NCI-H524 treated with DMSO at 0.1 percent for 48 hours (cell line): ENCODE measurements around the gene PRMT7.
A peak's percentile ranks its signal among the peaks of the same experiment; 100 is the strongest.

Experiments used
- DNase-seq: peaks from one replicate; lab custom pipeline; 2025; lab: John Stamatoyannopoulos, UW

PRMT7 gene

GRCh38 chr16:68363658-68364521 lies 53.1 kb downstream of the PRMT7 start:
- no peak for DNase-seq

- DNase-seq = no peak
Measured at GRCh38 chr16:68364561-68364998, 53.8 kb downstream of the PRMT7 start.

DNA sequence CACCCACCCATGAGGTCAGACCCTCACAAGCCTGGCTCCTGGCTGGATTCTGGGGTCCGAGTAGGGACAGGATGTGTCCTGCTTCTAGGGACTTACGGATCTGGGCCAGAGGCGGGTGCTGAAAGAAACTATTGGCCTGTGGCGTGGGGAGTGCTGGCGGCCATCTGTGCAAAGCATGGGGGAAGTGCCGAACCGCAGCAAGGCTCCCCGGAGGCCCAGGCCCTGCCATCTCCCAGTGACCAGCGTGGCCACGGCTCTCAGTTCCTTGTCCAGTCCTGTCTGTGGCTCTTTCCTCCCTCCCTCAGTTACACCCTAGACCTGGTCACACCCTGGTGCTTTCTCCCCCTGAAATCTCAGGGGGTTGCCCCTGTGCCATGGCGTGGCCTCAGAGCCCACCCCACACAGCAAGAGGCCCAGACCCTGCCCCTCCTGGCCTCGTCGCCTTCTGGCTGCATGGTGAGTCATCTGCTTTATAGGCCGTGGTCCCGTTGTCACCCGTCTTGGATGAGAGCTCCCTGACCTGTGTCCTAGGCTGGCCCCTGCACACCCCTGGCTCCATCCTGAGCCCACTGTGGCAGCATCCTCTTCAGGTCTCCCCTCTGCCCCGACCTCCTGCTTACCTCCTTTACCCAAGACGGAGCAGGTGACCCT lies 54.5 kb downstream of the PRMT7 start:
- DNase-seq = no peak

DNA sequence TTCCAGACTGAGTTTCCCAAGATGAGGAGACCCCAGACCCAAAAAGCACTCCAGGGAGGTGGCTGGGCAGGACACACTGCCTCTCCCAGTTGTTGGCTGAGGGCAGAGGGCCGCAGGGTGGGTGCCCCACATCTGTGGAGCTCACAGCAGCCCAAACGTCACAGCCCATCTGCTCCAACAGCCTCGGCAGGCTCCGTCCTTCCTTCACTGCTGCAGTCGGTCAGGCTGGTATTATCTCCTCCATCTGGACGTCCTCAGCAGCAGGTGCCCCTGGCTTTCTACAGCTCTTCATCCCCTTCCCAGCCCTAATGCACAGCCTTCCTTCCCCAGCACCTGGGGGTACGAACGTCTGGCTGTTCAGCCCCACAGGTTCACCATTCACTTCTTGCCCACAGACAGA lies 55.2 kb downstream of the PRMT7 start:
- DNase-seq = peak; percentile 76

DNA sequence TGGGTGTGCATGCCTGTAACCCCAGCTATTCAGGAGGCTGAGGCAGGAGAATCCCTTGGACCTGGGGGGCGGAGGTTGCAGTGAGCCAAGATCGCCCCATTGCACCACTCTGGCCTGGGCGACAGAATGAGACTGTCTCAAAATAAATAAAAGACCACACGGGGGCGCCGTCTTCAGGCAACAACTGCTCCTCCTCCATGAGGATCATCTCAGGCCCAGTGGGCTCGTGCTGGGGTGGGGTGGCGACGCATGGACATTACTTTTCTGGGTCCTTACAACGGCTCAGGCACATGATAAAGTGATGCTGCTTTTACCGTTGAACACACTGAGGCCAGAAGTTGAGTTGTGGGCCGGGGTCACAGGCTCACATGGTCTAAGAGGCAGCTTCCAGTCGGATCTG lies 56.2 kb downstream of the PRMT7 start:
- DNase-seq = no peak

GRCh38 chr16:68367440-68367839 lies 56.6 kb downstream of the PRMT7 start:
- no peak for DNase-seq

GRCh38 chr16:68367891-68368290 lies 57.1 kb downstream of the PRMT7 start:
- no peak for DNase-seq

- DNase-seq = no peak
Measured at GRCh38 chr16:68368301-68368888, 57.6 kb downstream of the PRMT7 start.

- no peak for DNase-seq
Measured at GRCh38 chr16:68369168-68369567, 58.3 kb downstream of the PRMT7 start.

GRCh38 chr16:68369697-68370580 lies 59.1 kb downstream of the PRMT7 start:
- DNase-seq = no peak

DNA sequence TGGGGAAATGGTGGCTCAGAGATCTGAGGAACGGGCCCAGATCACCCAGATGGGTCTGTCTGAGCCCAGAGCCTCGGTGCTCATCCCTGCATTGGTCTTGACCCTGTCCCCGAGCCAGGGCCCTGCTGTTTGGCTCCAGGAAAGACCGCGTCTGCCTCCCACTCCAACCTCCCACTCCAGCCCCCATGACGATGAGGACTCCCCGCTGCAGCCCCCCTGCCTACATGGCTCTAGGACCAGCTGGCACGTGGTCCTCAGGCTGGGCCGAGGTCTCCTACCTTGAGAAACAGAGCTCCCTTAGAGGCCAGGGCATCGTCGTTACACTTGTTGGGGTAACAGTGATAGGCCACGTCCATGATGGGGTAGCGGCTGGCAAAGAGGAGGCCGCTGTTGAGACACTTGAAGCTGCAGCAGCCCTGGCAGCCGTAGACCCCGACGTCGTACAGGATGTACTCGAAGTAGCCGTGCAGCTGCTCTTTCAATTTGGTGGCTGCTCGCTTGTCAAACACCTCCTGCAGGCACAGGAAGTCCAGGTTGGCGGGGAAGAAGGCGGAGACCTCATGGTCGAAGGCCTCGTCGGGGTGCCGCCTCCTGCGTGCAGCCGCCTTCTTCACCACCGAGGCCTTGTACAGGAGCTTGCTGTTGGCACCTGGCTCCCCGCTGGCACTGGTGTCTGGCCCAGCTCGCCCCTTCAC lies 59.9 kb downstream of the PRMT7 start:
- no peak for DNase-seq

- DNase-seq = no peak
Measured at GRCh38 chr16:68371276-68371651, 60.4 kb downstream of the PRMT7 start.

DNA sequence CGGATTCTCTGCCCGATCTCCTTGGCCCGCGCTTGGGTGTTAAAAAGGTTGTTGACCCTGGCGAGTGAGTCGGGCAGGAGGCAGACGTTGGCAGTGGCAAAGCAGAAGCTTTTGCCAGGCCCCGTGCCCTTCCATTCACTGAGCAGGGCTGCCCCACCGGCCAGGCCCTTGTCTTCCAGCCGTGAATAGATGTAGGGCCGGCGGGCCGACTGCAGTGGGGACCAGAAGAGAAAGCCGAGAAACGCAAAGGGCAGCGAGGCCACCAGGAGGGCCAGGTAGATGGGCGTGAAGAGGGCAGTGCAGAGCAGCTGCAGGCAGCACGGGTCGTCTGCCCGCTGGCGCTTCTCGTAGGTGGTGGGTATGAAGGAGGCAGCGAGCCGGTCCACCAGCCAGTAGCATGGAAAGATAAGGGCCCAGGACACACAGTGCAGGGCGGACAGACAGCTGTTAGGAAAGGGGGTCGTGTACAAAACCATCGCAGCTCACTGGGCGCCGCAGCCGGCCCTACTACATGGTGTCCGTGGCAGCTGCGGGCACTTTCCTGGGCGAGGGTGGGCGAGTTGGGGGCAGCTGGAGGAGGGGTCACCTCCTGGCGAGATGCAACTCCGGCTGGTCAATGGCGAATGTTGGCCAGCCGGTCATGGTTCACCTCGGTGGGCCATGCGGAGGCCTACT lies 61.0 kb downstream of the PRMT7 start:
- no peak for DNase-seq

DNA sequence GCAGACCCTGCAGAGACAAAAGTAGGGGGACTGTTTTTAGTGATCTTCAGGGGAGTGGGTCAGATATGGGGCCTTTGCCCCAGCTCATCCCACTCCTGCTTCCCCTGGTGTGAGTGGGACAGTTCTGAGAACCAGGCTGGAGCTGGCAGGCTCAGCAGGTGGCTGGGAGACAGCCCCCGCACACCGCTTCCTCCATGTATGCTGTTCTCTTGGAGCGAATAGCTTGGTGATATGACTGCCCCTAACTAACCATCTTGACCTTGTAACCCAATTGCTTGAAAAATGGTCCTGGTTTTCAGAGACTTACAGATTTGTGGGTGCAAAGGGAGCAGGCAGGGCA lies 61.5 kb downstream of the PRMT7 start:
- no peak for DNase-seq

- DNase-seq = no peak
Measured at GRCh38 chr16:68372806-68373205, 62.0 kb downstream of the PRMT7 start.

GRCh38 chr16:68373528-68374245 lies 62.9 kb downstream of the PRMT7 start:
- no peak for DNase-seq

- DNase-seq = no peak
Measured at GRCh38 chr16:68374246-68374805, 63.5 kb downstream of the PRMT7 start.

DNA sequence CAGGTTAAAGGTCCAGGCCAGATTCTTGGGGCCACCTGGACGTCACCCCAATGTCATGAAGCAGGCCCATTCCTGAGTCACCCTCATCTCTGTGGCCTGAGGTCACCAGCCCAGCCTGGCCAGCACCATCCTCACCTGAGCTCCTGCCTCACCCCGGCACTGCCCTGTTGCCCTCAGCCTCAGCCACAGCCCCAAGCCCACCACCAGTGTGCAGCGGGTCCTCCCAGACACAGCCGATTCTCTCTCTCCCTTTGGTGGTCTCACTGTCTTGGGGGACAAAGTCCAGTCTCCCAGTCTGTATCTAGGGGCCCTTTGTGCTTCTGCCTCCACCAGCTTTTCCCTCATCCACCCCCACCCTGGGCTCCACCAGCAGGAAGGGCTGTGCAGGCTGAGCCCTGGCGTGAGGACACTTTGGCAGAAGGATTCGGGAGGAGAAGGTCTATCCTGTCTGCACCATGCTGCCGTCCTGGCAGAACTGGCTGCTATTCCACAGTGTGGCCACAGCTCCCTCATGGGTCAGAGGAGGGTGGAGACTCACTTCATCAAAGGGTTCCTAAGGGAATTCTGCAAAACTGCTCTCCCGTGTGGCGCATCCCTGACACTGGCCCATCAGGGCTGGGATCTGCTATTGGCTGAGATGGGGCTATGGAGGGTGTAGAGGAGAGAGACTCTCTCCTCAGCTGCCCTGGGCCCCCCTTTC lies 64.3 kb downstream of the PRMT7 start:
- no peak for DNase-seq

DNA sequence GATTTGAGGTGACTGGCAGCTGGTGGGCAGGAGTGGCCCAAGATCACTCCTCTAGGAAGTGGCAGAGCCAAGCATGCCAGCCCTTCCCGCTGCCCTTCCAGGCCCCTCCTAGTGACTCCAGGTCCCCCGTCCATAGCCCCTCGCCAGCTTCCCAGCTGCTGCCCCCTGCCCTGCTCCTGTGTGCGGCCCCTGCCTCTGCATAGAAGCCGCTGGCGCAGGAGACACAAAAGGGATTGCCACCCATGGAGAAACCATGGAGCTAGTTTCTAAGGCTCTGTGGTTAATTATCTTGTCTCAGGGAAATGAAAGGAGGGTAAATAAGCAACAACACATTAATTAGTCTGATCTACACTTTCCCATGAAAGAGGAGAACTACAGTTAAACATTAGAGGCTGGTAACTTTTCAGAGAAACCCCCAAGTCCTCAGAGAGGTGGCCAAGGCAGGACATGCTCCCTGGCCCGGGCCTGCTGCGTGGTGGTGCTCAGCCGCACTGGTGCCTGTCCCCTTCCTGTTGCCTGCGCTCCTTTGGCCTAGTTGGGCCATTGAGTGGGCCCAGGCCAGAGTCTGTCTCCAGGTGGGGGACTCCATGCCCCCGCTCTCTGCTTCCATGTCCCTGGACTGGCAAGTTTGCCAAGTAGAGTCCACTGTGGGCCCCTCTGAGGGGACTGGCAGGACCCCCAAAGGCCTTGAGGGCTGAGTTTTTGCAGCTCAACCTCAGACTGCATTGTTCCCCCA lies 65.2 kb downstream of the PRMT7 start:
- no peak for DNase-seq
